Heart right ventricle (tissue), 16 donors: ENCODE data around the gene ABRAXAS1. TPM values are rescaled to one million over a fixed set of nuclear protein-coding genes. Genes with fewer than 3 reads are reported as not detected.

Experiments
- ATAC-seq, 8 donors: fragments of 200-7000 bp; cut with Tn5 transposase; one replicate each; pipeline ENCODE4 v1.9.1; 2020; ENCODE audit warnings: mild to moderate bottlenecking in 8 of 8, moderate library complexity in 8 of 8, moderate number of reproducible peaks in 1 of 8
- DNase-seq, 2 donors: peaks; one replicate each; pipeline ENCODE4 v3.0.0-alpha.2; 2020
- H3K27ac ChIP-seq, 10 donors: fragments of 200-600 bp; sonication (generic) in 2 of 10; one replicate each; pipeline versions ENCODE4 v1.5.0 to v1.8.0; 2020 to 2022; ENCODE audit warnings: mild to moderate bottlenecking in 3 of 10
- H3K27me3 ChIP-seq, 7 donors: fragments of 200-600 bp; one replicate each; pipeline ENCODE4 v1.8.0; 2021 to 2022; ENCODE audit warnings: mild to moderate bottlenecking in 2 of 7
- H3K36me3 ChIP-seq, 9 donors: fragments of 200-600 bp; sonication (generic) in 1 of 9; one replicate each; pipeline versions ENCODE4 v1.5.0 to v1.8.0; 2020 to 2022; ENCODE audit warnings: mild to moderate bottlenecking in 2 of 9
- H3K4me1 ChIP-seq, 9 donors: fragments of 200-600 bp; sonication (generic) in 1 of 9; one replicate each; pipeline versions ENCODE4 v1.5.0 to v1.8.0; 2020 to 2022; ENCODE audit warnings: mild to moderate bottlenecking in 4 of 9
- H3K4me3 ChIP-seq, 10 donors: fragments of 200-600 bp; sonication (generic) in 2 of 10; one replicate each; pipeline versions ENCODE4 v1.5.0 to v1.8.0; 2020 to 2022; ENCODE audit warnings: mild to moderate bottlenecking in 7 of 10, moderate library complexity in 2 of 10
- H3K9me3 ChIP-seq, 11 donors: fragments of 200-600 bp in 10 of 11; sonication (generic) in 2 of 11; one replicate each; pipeline versions ENCODE4 v1.5.0 to v1.8.0; 2013 to 2022; ENCODE audit warnings: mild to moderate bottlenecking in 2 of 11, control low read depth in 1 of 11, moderate library complexity in 1 of 11
- WGBS, 2 donors: extraction: QIAGEN DNeasy Blood & Tissue Kit; methylation state at CpG; one replicate each; pipeline ENCODE4 v1.1.7; 2013; ENCODE audit warnings: inconsistent platforms in 1 of 2; 5-methylcytosine and 5-hydroxymethylcytosine counted together
- intact Hi-C, 10 donors: fragments of 100-400 bp; cut with DNase I; formaldehyde crosslinking; loops; one replicate each; pipeline versions ENCODE4 v1.11.1 to v1.14.2; 2022
- polyA plus RNA-seq, 2 donors: library from polyadenylated mRNA; stranded (reverse); fragments of 200-250 nt; gene quantifications; one replicate each; pipeline ENCODE4 v1.2.3, GENCODE V29; 2013
- total RNA-seq, 10 donors: library from RNA; stranded (reverse); fragmentation: NEBNext Ultra II Directional in 3 of 10; extraction: Animal tissue kit (Norgen Biotek cat#: 25700) in 3 of 10; gene quantifications; one replicate each; pipeline versions ENCODE4 v1.2.1 to v1.2.4, GENCODE V29; 2021 to 2023
- TF ChIP-seq, protein P1 (sequence below), 9 donors: fragments of 200-600 bp; sonication (generic) in 2 of 9; IDR thresholded peaks; one replicate each; pipeline versions ENCODE4 v1.5.0 to v1.8.0; 2021 to 2022; ENCODE audit warnings: antibody characterized with exemption in 9 of 9, mild to moderate bottlenecking in 5 of 9, moderate library complexity in 1 of 9
- donor health status: Arrhythmogenic right ventricular cardiomyopathy.
- donor health status: ischemic (EF 13 %, LVEDD 7.1; RV severe dilation, severe dysfunction).
- donor health status: healthy with polysubstance abuse.
- donor health status: DM: no; HTN: yes; CAD: no.
- donor health status: DM: no; HTN: no; CAD: no.
- donor health status: ischemic (EF 25% LVEDD 6.9; RV normal size, moderate dysfunction).
- donor health status: ischemic (EF 25% LVEDD 5.7; RV mildly dilated, moderate dysfunction).
- donor health status: healthy.
- donor health status: DM: yes; HTN: yes; CAD: no.
- donor health status: Ischemic cardiomyopathy.
- donor health status: ischemic (EF 35%, LVEDD 5.7; RV mildly dilated, moderate dysfunction).
- donor health status: nonischemic (EF 11% LVEDD 7.7; RV severe dilation, severe dysfunction).
- donor health status: DM: yes; HTN: yes; CAD: no.
- donor health status: PGD.
- donor health status: ischemic (EF 29% LVEDD 5.4; RV normal size, mild dysfunction).
- donor health status: nonischemic (EF 23%, LVEDD 6.1; RV moderate dilation, normal function).

The ABRAXAS1 gene
- total and polyA plus RNA-seq, 12 donors = 2.3 to 11.0 (median 6.5) TPM

DNA sequence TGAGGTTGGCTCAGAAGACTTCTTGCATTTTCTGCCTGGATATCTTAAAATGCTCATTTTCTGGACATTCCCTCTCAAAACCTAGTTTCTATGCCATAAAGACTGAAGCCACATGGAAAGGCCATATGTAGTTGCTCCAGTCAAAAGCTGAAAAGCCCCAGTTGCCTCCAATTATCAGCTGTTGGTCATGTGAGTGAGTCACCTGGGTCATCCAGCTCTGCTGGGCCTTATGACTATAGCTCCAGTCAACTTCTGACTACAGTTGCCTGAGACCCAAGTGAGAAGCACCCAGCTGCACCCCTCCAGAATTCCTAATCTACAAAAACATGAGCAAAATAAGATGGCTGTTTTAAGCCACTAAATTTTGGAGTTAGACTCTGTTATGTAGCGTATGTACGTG lies 71.2 kb downstream of the ABRAXAS1 start:
- intact Hi-C loops = no loop called here
- WGBS, 2 donors = 98% methylated on average over 2 of the region's 2 CpGs
- Histone ChIP-seq H3K4me1 (no peaks in the 10 kb centered on the region), H3K27ac (no peak overlapping the region), H3K27me3 (no peaks in the 10 kb centered on the region), H3K4me3 (no peak overlapping the region), H3K9me3 (no peaks in the 10 kb centered on the region), H3K36me3 (peaks cover 0 to 99% (median 32%) of the 10 kb centered on the region in 9 donors)
- DNase-seq = no peak
- no peak for ATAC-seq
- TF ChIP-seq, protein P1, sequence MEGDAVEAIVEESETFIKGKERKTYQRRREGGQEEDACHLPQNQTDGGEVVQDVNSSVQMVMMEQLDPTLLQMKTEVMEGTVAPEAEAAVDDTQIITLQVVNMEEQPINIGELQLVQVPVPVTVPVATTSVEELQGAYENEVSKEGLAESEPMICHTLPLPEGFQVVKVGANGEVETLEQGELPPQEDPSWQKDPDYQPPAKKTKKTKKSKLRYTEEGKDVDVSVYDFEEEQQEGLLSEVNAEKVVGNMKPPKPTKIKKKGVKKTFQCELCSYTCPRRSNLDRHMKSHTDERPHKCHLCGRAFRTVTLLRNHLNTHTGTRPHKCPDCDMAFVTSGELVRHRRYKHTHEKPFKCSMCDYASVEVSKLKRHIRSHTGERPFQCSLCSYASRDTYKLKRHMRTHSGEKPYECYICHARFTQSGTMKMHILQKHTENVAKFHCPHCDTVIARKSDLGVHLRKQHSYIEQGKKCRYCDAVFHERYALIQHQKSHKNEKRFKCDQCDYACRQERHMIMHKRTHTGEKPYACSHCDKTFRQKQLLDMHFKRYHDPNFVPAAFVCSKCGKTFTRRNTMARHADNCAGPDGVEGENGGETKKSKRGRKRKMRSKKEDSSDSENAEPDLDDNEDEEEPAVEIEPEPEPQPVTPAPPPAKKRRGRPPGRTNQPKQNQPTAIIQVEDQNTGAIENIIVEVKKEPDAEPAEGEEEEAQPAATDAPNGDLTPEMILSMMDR (IDR thresholded peaks at IDR 0.05) = no peak

Other genes starting within 250 kb of the ABRAXAS1 start
- gene COQ2, start 200.3 kb downstream of the ABRAXAS1 start, total RNA-seq = 10 to 100 TPM; 17.8 to 32.8 (median 26.5) TPM
- 10 to 100 TPM; 10.5 to 15.5 TPM for gene COQ2, start 200.3 kb downstream of the ABRAXAS1 start, polyA plus RNA-seq
- 1 to 10 TPM in 3 of 10 donors, under 1 TPM in 7; 0.21 to 2.4 (median 0.40) TPM for gene HPSE, start 150.3 kb downstream of the ABRAXAS1 start, total RNA-seq
- under 1 TPM; 0.15 to 0.32 TPM for gene HPSE, start 150.3 kb downstream of the ABRAXAS1 start, polyA plus RNA-seq
- gene HELQ, start 29.3 kb downstream of the ABRAXAS1 start, total RNA-seq = 10 to 100 TPM; 11.6 to 15.7 (median 13.2) TPM
- gene HELQ, start 29.3 kb downstream of the ABRAXAS1 start, polyA plus RNA-seq = 1 to 10 TPM; 5.1 to 5.6 TPM
- 10 to 100 TPM; 47.7 to 81.9 (median 58.2) TPM for gene MRPS18C, start 29.0 kb downstream of the ABRAXAS1 start, total RNA-seq
- 10 to 100 TPM; 40.6 to 68.6 TPM for gene MRPS18C, start 29.0 kb downstream of the ABRAXAS1 start, polyA plus RNA-seq
- gene GPAT3, start 51.0 kb upstream of the ABRAXAS1 start, total RNA-seq = 10 to 100 TPM; 34.2 to 82.6 (median 52.8) TPM
- gene GPAT3, start 51.0 kb upstream of the ABRAXAS1 start, polyA plus RNA-seq = 10 to 100 TPM; 22.2 to 24.2 TPM